Muscle layer of duodenum (tissue), 2 donors: ENCODE results near the gene HOXA1.

ENCODE experiments used
- H3K27ac ChIP-seq: one replicate; pipeline ENCODE4 v1.7.0; 2013; ENCODE audit warnings: mild to moderate bottlenecking, low read length
- H3K27me3 ChIP-seq: one replicate; pipeline ENCODE4 v1.7.0; 2013; ENCODE audit warnings: low read depth, mild to moderate bottlenecking, control low read depth, low read length
- H3K36me3 ChIP-seq, 2 donors: one replicate each; pipeline ENCODE4 v1.7.0; 2013; ENCODE audit warnings: low read length in 2 of 2, control low read depth in 1 of 2, mild to moderate bottlenecking in 1 of 2; ENCODE audit not compliant: insufficient read depth in 2 of 2, control insufficient read depth in 1 of 2
- H3K4me1 ChIP-seq, 2 donors: one replicate each; pipeline ENCODE4 v1.7.0; 2013; ENCODE audit warnings: low read length in 2 of 2, mild to moderate bottlenecking in 2 of 2, control low read depth in 1 of 2, moderate library complexity in 1 of 2; ENCODE audit not compliant: insufficient read depth in 2 of 2, control insufficient read depth in 1 of 2
- H3K4me3 ChIP-seq, 2 donors: one replicate each; pipeline ENCODE4 v1.7.0; 2013; ENCODE audit warnings: low read length in 2 of 2, low read depth in 1 of 2, mild to moderate bottlenecking in 1 of 2
- H3K9me3 ChIP-seq, 2 donors: one replicate each; pipeline ENCODE4 v1.7.0; 2013; ENCODE audit warnings: low read length in 2 of 2, control low read depth in 1 of 2, mild to moderate bottlenecking in 1 of 2; ENCODE audit not compliant: control insufficient read depth in 1 of 2
- donor health status: healthy.

The HOXA1 gene

DNA sequence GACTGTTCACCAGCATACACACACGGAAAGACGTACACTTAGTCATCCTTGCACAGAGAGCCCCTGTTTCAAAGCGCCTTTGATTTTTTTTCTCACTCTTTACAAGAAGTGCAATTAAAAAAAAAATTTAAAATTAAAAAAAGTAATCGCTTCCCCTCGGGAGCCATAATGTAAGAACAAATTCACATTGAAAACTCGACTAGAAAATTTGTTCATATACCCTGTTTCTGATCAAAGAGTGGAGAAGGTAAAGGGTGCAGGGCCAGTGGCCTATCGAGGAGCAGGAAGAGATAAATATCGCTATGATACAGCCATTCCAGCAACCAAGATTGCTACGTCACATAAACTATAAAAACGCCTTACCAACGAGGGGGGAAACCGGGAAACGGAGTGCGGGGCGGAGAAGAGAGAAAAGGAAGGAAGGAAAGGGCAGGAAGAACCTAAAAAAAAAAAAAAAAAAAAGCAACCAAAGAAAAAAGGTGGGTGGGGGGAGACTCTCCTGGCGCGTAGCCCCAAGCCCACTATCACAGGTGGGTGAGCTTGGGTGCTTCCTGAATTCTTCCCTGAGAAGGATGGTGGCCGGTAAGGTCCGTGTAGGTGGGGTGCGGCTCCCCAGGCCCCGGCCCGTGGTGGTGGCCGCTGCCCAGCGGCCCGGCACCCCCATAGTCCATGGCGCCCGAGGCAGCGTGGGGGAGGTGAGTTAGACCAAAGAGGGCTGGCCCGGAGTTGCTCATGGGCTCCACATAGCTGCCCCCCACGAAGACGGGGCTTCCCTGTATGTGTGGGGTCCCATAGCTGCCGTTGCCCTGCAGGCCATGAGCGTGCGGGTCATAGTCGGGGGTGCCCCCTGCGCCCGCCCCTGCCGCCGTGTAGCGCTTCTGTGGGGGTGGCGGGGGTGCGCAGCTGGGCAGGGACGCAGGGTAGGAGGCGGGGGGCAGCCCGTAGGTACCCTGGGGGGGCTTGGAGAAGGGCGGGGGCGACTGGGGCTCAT lies 11.9 kb upstream of the HOXA1 start:
- Histone ChIP-seq H3K36me3 (no peaks in the 10 kb centered on the region), H3K4me3 (peak overlapping the region; percentile 26 to 90), H3K4me1 (peaks cover 14 to 22% of the 10 kb centered on the region in 2 donors), H3K9me3 (no peaks in the 10 kb centered on the region), H3K27ac (peak overlapping the region; percentile 95), H3K27me3 (peaks cover 8% of the 10 kb centered on the region)

DNA sequence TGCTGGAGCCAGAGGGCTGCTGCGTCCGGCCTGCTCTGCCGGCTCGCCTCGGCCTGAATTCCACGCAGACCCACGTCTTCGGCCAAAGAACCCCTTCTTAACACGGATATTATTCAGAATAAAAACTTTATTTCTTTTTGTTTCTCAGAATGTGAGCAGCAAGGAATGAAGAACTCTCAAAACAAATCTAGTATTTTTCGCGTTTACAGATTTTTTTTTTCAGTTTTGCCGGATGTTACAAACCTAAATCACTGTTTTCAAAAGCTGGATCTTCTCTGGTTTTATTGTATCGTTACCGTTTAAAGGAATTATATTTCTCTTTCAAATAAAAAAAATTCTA lies 11.1 kb upstream of the HOXA1 start:
- Histone ChIP-seq H3K4me3 (peak overlapping the region; percentile 62 to 90), H3K27me3 (peaks cover 12% of the 10 kb centered on the region), H3K27ac (peak overlapping the region; percentile 95), H3K9me3 (no peaks in the 10 kb centered on the region), H3K4me1 (peaks cover 18 to 20% of the 10 kb centered on the region in 2 donors), H3K36me3 (no peaks in the 10 kb centered on the region)

DNA sequence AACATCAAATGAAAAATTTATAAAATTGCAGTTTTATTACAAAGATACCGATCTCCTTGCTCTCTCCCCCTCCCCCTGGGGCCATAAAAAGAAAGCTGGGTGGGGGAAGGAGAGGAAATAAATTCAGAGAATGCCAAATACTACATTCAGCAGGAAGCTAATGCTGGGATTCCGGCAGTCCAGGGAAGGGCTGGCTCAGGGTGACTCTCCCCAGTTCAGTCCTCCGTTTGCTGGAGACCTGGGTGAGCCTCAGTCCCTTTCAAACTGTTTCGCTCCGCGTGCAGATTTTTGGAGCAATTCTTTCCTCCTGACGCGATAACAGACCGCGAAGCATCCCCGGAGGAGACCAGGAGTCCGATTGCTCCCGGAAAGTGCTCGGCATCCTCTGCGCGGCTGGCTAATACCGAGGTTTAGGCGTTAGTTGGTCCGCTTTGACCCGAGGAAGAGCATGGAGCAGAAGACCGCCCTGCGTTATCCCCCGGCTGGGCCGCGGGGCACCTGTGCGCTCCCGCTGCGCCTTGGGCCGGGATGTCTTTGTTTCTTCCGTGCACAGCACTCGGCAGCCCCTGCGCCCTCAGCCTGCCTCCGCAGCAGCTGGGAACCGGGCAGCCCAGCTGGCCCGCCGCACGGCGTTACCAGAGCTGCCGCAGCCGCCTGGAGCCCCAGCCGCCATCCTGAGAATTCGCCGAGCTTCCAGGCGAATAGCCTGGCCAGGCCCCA lies 10.5 kb upstream of the HOXA1 start:
- Histone ChIP-seq H3K4me3 (peak overlapping the region; percentile 62 to 90), H3K9me3 (no peaks in the 10 kb centered on the region), H3K27ac (peak overlapping the region; percentile 95), H3K27me3 (peaks cover 12% of the 10 kb centered on the region), H3K36me3 (no peaks in the 10 kb centered on the region), H3K4me1 (peaks cover 16 to 17% of the 10 kb centered on the region in 2 donors)

DNA sequence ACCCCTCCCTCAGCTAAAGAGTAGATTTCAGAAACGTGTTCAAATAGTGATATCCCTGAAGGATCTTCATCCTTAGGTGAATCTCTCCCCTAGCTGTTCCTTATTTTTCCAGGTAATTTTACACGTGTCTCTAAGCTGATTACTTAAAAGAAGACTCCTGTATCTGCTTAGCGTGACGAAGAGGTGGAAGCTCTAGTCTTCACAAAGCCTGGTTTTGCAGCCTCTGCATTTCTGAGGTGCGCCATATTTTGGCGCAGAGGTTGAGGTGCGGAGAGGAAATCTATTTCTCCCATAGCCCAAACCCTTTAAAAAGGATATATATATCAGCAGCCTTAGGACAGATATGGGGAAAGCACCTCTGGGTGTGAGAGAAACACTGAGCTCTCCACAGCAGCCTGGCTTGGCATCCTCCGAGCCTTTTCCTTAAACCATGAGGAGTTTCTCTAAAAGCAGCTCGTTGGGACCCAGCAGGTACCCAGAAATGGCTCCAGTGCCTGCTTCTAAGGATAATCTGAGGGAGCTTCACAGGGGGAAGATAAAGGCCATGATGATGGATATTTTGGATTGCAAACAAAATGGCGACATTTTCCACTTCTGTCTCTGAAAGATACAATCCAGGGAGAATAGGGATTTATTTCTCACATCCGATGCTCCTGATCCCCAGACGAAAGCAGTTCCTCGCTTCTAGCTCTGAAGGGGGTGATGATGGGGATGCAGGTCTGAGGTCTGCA lies 9.7 kb upstream of the HOXA1 start:
- Histone ChIP-seq H3K4me1 (peaks cover 11 to 15% of the 10 kb centered on the region in 2 donors), H3K27me3 (peaks cover 12% of the 10 kb centered on the region), H3K27ac (peak overlapping the region; percentile 95), H3K9me3 (no peaks in the 10 kb centered on the region), H3K4me3 (peak overlapping the region; percentile 62 to 90), H3K36me3 (no peaks in the 10 kb centered on the region)

DNA sequence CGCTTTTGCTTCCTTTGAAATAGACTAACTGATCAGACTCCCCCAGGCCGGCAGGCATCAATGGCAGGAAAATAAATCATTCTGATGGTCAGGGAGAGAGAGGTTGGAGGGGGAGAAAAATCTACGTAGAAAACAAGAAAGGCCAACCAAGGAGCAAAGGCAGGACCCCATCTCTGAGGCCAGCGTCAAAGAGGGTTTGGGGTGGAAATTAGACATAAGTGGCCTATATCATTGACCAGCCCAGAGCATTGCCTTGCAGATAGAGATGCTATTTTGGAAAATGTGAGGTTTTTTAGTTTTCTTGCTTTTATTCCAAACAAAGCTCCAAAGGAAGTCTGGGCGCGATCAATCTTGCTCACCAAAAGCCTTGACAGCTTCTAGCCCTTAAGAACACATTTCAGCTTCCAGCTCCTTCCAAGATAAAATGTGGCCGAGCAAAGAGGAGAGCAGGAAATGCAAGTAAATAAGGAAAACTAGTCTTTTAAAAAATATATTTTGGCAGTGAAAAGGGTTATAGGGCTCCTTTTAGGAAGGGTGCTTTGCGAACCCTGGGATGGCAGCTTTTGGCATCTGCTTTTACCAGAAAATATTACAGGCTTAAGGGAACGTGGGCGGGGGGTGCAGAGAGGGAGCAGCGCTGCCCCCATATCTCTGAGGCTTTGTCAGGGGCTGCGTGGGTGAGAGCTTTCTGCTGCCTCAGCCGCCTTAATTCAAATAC lies 8.7 kb upstream of the HOXA1 start:
- H3K27me3 ChIP-seq, result peaks cover 12% of the 10 kb centered on the region
- peak overlapping the region; percentile 95 for H3K27ac ChIP-seq
- H3K4me1 ChIP-seq, result peaks cover 5 to 10% of the 10 kb centered on the region in 2 donors
- no peaks in the 10 kb centered on the region for H3K36me3 ChIP-seq
- no peaks in the 10 kb centered on the region for H3K9me3 ChIP-seq
- H3K4me3 ChIP-seq, result peak overlapping the region; percentile 70 to 90

DNA sequence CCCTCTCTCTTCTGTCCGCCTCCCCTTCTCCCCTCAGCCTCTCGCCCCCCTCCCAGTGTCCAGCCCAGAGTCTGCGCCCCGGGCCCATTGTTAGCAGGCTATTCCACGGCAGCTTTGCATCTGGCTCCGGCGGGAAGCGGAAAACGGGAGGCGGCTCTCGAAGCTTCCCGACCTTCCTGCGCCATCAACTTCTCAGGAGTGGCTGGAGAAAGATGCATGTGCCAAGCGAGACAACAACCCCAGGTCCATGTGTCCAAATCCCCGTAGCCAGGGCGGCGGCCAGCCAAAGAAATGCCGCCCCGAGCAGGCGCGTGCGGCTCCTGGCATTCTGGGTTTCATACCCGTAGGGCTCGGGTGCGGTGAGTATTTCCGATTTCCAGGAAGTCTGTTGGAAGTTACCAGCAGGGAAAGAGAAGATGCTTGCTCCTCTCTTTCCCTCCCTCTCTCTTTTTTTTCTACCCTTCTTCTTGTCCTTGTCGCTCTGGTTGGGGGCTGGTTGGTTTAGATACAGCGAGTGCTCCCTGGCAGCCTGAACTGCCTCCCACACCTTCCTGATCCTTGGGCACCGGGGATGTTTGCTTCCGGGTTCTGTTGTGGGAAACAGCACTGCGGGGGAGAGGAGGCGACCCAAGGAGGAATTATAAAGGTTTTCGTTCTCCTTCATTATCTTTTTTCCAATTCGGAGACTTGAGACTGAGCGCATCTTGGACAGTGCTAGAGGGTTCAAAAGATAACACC lies 7.9 kb upstream of the HOXA1 start:
- Histone ChIP-seq H3K4me3 (peak overlapping the region; percentile 70 to 90), H3K36me3 (no peaks in the 10 kb centered on the region), H3K27me3 (peaks cover 12% of the 10 kb centered on the region), H3K9me3 (no peaks in the 10 kb centered on the region), H3K27ac (peak overlapping the region; percentile 95), H3K4me1 (peaks cover 0 to 4% of the 10 kb centered on the region in 2 donors)

DNA sequence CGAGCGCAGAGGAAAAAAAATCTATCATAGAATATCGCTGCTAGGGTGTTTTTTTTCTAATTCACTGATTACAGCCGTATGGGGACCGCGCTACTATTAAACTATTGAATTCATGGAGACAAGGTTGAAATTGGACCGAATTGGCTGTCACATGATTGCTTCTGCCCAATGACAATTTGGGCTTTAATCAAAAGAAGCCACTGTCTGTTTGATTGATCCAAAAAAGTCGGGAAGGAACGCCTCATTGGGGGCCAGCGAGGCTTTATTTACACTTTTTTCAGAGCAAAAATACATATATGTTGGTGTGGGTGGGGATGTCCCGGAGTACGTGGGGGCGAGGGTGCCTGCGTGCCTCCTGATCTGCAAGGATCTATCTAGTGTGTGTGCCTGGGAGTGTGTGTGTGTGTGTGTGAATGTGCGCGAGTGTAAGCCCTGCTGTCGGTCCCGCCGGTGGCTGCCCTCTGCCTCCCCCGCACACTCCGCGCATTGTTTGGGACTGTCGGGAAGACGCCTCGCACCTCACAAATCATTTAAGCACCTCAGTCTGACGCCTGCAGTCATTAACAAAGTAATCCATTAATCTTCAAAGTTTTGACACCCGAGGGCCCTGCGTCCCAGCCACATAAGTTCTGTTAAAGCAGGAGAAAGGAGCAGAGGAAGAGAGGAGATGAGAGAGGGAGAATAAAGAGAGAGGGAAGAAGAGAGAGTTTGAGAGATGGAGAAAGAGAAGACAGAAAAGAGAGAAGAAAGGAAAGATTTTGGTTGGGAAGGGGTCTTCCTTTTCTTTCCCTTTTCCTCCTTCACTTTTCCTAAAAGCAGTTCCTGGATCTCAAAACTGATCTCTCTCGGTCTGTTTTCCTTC lies 7.0 kb upstream of the HOXA1 start, which contains the start of gene HOXA2:
TSS of gene HOXA2 (minus strand) at position 103 of the 862 bp plus-strand sequence. CDS start 183 bp downstream, outside the sequence.
- peak within 1 kb of the TSS; percentile 79 to 90 for H3K4me3 ChIP-seq

DNA sequence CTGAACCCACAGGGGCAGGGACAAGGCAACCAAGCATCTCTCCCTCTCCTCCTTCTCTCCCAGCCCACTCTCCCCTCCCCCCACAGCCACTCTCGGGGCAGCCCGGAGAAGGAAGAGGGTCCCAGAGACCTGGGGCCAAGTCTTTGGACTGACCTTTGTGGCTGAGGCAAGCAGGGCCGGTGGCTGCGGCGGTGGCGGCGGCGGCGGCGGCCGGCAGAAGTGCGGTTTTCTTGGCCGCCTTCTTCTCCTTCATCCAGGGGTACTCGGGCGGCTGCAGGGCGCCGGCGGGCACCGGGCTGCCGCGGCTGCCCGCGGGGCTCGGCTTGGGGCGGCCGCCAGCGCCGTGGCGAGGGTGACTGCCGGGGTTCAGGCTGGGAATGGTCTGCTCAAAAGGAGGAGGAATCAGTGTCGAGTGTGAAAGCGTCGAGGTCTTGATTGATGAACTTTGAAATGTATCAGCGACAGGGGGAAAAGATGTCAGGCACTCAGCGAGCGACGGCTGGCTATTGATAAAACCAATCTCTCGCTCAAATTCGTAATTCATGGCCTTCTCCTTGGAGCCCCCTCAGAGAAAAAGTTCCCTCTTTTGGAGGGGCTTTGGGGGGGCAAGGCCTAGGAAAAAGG lies 6.3 kb upstream of the HOXA1 start:
- H3K27ac ChIP-seq, result peak overlapping the region; percentile 95
- peaks cover 12% of the 10 kb centered on the region for H3K27me3 ChIP-seq
- peak overlapping the region; percentile 79 to 90 for H3K4me3 ChIP-seq
- no peaks in the 10 kb centered on the region for H3K9me3 ChIP-seq
- peaks cover 0 to 11% of the 10 kb centered on the region in 2 donors for H3K4me1 ChIP-seq
- no peaks in the 10 kb centered on the region for H3K36me3 ChIP-seq

More for the DNA sequence above, 7.0 kb upstream of the HOXA1 start, which contains the start of gene HOXA2:
- Histone ChIP-seq H3K27me3 (peaks cover 12% of the 10 kb centered on the region), H3K9me3 (no peaks in the 10 kb centered on the region), H3K27ac (peak within 1 kb of the TSS; percentile 95), H3K4me1 (peaks cover 0 to 5% of the 10 kb centered on the region in 2 donors), H3K36me3 (no peaks in the 10 kb centered on the region)

DNA sequence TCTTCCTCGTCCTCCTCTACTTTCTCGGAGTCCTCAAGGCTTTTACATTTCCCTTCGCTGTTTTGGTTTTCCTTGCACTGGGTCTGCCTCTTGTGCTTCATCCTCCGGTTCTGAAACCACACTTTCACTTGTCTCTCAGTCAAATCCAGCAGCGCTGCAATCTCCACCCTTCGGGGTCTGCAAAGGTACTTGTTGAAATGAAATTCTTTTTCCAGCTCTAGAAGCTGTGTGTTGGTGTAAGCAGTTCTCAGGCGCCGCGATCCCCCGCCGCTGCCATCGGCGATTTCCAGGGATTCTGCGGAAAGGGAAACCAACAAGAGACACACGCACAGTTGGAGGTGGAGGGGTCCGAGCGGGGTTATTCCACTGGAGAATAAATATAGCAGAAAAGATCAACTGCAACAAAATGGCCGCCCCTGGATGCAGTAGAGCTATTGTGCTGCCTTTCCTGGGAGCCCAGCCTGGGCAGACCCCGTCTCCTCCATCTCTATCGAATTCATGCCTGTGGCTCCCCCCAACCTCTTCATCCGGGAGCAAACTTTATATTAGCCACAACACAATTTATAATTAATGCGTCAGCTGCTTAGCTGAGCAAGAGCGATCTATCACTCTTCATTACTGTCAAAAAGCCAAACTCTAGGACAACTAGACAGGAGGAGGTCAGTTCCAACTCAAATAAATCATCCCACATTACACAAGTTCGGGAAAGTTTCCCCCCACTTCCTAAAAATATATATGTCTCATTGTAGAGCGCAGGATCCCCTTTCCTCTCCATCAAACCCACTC lies 5.6 kb upstream of the HOXA1 start:
- Histone ChIP-seq H3K36me3 (no peaks in the 10 kb centered on the region), H3K27me3 (peaks cover 12% of the 10 kb centered on the region), H3K4me1 (peaks cover 0 to 11% of the 10 kb centered on the region in 2 donors)

More for the DNA sequence above, 5.6 kb upstream of the HOXA1 start:
- H3K9me3 ChIP-seq, result no peaks in the 10 kb centered on the region
- peak overlapping the region; percentile 79 to 90 for H3K4me3 ChIP-seq
- peak overlapping the region; percentile 95 for H3K27ac ChIP-seq
